Measurements from ENCODE around the gene OTX1.
"Not testable (repeated sequence)": the region's sequence is repeated elsewhere in the genome, so short reads cannot be mapped to it uniquely, and the experiment has no call there.

Gene OTX1

GRCh38 chr2:63059793-63060471 is 9.3 kb downstream of the OTX1 start:
- DNase-seq = no peak

GRCh38 chr2:63060472-63060991 is 9.9 kb downstream of the OTX1 start:
- DNase-seq = no peak

GRCh38 chr2:63064197-63064596 is 13.6 kb downstream of the OTX1 start:
- no peak for DNase-seq

GRCh38 chr2:63064661-63065060 is 14.0 kb downstream of the OTX1 start:
- DNase-seq = no peak

GRCh38 chr2:63066265-63066664 is 15.6 kb downstream of the OTX1 start:
- DNase-seq = no peak

GRCh38 chr2:63066838-63067237 is 16.2 kb downstream of the OTX1 start:
- no peak for DNase-seq

GRCh38 chr2:63071664-63072063 is 21.0 kb downstream of the OTX1 start:
- no peak for DNase-seq

- DNase-seq = no peak
Measured at GRCh38 chr2:63073994-63074393, 23.4 kb downstream of the OTX1 start.

GRCh38 chr2:63074399-63074798 is 23.8 kb downstream of the OTX1 start:
- DNase-seq = not testable (repeated sequence)

- DNase-seq = no peak
Measured at GRCh38 chr2:63078852-63079606, 28.4 kb downstream of the OTX1 start.

GRCh38 chr2:63081404-63081803 is 30.8 kb downstream of the OTX1 start:
- DNase-seq = no peak

GRCh38 chr2:63086687-63087086 is 36.1 kb downstream of the OTX1 start:
- DNase-seq = no peak

GRCh38 chr2:63092401-63092800 is 41.8 kb downstream of the OTX1 start:
- DNase-seq = no peak

- no peak for DNase-seq
Measured at GRCh38 chr2:63092857-63093256, 42.2 kb downstream of the OTX1 start.

- no peak for DNase-seq
Measured at GRCh38 chr2:63093502-63093901, 42.9 kb downstream of the OTX1 start.

GRCh38 chr2:63096491-63096890 is 45.9 kb downstream of the OTX1 start:
- no peak for DNase-seq

- DNase-seq = no peak
Measured at GRCh38 chr2:63099032-63099431, 48.4 kb downstream of the OTX1 start.

GRCh38 chr2:63101954-63102353 is 51.3 kb downstream of the OTX1 start:
- DNase-seq = no peak

GRCh38 chr2:63104482-63104881 is 53.9 kb downstream of the OTX1 start:
- no peak for DNase-seq

Data from hippocampal formation (tissue), 2 donors.